SKM-1 treated with dmso at 0.1 percent for 144 hours (cell line): ENCODE results near the gene SEC61A2.
A peak's percentile ranks its signal among the peaks of the same experiment; 100 is the strongest.
"Not testable (repeated sequence)": the region's sequence is repeated elsewhere in the genome, so short reads cannot be mapped to it uniquely, and the experiment has no call there.

Experiments
- DNase-seq: peaks from one replicate; lab custom pipeline; 2025; ENCODE audit not compliant: unreplicated experiment; lab: John Stamatoyannopoulos, UW

SEC61A2 gene

GRCh38 chr10:12158111-12158510 lies 28.6 kb downstream of the SEC61A2 start:
- no peak for DNase-seq

- DNase-seq, result no peak
These were observed 31.2 kb downstream of the SEC61A2 start for GRCh38 chr10:12160664-12161063.

GRCh38 chr10:12162927-12163326 lies 33.5 kb downstream of the SEC61A2 start:
- DNase-seq, result no peak

- DNase-seq, result no peak
These were observed 34.6 kb downstream of the SEC61A2 start for GRCh38 chr10:12164085-12164484.

- no peak for DNase-seq
These were observed 35.6 kb downstream of the SEC61A2 start for GRCh38 chr10:12165036-12165435.

- no peak for DNase-seq
These were observed 36.7 kb downstream of the SEC61A2 start for GRCh38 chr10:12165999-12166775.

- DNase-seq, result not testable (repeated sequence)
These were observed 42.0 kb downstream of the SEC61A2 start for GRCh38 chr10:12171512-12171911.

- no peak for DNase-seq
These were observed 48.2 kb downstream of the SEC61A2 start for GRCh38 chr10:12177642-12178041.

- DNase-seq, result peak; percentile 22
These were observed 50.2 kb downstream of the SEC61A2 start for GRCh38 chr10:12179606-12180170.

- DNase-seq, result no peak
These were observed 50.9 kb downstream of the SEC61A2 start for GRCh38 chr10:12180221-12180974.

- DNase-seq, result peak; percentile 82
These were observed 51.7 kb downstream of the SEC61A2 start for GRCh38 chr10:12181065-12181775.

- no peak for DNase-seq
These were observed 54.7 kb downstream of the SEC61A2 start for GRCh38 chr10:12184165-12184564.

- DNase-seq, result no peak
These were observed 56.8 kb downstream of the SEC61A2 start for GRCh38 chr10:12186323-12186722.

- no peak for DNase-seq
These were observed 57.9 kb downstream of the SEC61A2 start for GRCh38 chr10:12187321-12187905.

GRCh38 chr10:12188656-12189055 lies 59.2 kb downstream of the SEC61A2 start:
- no peak for DNase-seq

- no peak for DNase-seq
These were observed 59.9 kb downstream of the SEC61A2 start for GRCh38 chr10:12189426-12189825.

GRCh38 chr10:12191715-12192114 lies 62.2 kb downstream of the SEC61A2 start:
- DNase-seq, result no peak

- DNase-seq, result no peak
These were observed 63.7 kb downstream of the SEC61A2 start for GRCh38 chr10:12193193-12193592.

GRCh38 chr10:12194752-12195271 lies 65.3 kb downstream of the SEC61A2 start:
- no peak for DNase-seq

GRCh38 chr10:12195281-12195602 lies 65.8 kb downstream of the SEC61A2 start:
- peak; percentile 4 for DNase-seq
